Renal cortical epithelial cell (primary cell): Measurements from ENCODE around the gene MKNK2. TPM values are rescaled to one million over a fixed set of nuclear protein-coding genes. Genes with fewer than 3 reads are reported as not detected.
"Not testable (repeated sequence)": the region's sequence is repeated elsewhere in the genome, so short reads cannot be mapped to it uniquely, and the experiment has no call there.

Experiments
- DNase-seq: peaks from one replicate; pipeline ENCODE4 v3.0.0-alpha.2; 2011; ENCODE audit warnings: low read depth
- total RNA-seq: library from RNA; depleted of rRNA; stranded (reverse); fragments of >200 nt; gene quantifications from 2 replicates; pipeline ENCODE4 v1.2.3, GENCODE V29; 2014

MKNK2 gene
- total RNA-seq, 1 donor from 2014 or later, result 193 TPM

DNA sequence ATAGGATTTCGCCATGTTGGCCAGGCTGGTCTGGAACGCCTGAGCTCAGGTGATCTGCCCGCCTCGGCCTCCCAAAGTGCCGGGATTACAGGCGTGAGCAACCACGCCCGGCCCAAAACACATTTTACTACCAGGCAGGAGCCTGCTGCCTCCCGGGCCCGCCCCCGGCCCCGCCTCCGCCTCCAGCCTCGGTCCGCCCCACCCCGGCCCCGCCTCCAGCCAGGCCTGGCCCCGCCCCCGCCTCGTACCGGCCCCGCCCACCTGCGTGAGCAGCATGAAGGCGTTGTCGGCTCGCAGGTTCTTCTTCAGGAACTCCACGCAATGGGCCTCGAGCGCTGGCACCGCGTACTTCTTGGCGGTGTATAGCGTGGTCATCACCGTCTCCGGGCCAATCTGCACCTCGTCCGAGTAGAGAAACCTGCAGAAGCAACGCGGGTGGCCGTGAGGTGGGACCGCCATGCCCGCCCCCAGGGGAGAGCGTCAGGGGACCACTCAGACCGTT lies 58.2 kb downstream of the MKNK2 start:
- no peak for DNase-seq

DNA sequence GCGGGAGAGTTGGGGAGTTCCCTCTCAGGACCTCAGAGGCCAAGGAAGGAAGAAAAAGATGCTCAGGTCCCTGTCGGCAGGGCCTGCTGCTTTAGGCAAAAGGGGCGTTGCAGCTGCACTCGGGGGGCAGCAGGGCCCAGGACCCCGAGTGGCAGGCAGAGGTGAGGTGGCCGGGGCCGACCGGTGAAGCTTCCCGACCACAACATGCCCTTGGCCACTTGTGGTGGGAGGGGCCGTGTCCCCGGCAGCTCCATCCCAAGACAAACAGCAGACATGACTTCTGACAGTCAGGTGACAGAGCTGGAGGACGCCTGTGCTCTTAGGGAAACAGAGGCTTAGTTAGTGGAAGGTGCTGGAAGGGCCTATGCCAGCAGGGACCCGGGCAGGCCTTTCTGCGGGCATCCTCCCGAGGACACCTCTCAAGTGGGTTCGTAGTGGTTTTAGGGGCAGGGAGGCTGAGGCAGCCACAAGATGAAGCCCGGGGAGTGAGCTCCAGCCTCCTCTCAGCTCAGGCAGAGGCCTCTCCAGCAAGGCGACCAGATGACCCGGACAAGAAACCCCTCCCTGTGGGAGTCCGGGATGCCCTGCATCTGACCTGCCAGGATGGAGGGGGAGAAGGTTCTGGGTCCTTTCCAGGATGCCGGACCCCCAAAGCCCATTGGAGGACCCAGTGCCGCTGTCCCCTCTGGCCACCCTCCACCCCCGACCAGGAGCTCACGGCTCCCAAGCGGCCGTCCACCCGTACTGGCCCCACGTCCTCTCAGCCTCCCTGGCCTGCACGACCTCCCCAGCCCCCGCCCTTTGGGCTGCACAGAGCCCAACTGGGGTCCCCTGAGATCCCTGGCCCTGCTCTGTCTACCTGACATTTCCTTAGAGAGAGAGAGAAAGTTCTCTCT lies 59.8 kb downstream of the MKNK2 start:
- no peak for DNase-seq

DNA sequence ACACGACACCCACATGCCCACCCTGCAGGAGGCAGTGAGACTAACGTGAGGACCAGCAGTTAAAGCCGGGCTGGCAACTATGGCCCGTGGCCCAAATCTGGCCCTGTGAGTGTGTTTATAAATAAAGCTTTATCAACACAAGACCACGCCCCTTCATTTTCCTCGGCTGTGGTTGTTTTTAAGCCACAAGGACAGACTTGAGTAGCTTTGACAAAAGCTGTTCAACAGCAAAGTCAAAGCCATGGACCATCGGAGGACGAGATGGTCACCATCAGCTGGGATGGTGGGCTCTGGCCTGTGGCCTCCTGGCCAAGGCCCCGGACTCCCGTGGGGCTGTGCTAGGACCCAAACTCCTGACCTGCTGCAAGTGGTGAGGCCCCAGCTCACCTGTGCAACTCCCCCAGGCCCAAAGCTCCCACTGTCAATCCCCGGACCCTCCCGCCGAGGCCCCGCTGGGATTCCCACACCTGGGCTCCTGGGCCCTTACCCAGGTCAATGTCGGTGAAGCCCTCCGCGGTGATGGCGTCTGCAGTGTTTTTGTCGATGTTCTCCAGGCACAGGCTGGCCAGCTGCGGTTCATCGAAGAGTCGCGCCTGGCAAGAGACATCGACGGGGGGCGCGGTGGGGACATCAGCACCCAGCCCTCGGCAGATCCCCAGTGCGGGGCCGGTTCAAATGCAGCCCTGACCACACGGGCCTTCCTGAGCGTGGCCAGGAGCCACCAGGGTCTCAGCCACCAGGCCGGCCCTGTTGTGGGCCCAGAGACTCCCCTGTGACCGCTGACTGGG lies 60.6 kb downstream of the MKNK2 start:
- DNase-seq, result no peak

DNA sequence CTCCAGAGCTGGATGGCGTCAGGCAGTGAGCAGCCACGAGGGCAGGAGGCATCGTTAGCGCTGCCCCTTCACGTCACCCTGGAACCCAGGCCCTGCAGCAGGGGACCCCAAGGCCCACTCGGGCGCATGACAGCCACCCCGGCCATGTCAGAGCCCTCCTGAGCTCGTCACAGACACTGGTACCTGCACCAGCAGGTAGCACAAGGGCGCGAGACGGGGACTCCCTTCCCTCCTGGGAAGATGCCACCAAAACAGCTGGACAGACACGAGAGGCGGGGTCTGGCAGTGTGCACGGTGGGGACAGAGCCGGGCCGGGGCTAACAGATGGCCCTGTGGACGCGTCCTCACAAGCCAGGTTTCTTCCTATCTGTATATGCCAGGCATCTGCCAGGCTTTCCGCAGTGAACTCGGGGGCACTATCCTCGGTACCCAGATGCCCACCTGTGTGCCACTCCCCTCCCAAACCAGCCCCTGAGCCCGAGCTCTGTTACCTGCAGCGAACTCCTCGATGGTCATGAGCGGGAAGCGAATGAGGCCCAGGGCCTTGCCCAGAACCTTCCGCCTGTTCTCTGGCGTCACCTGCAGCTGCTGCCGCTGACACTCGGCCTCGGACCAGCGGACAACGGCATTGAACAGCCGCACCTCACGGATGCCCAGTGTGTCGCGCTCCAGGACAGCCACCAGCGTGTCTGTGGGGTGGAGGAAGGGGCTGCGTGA lies 61.4 kb downstream of the MKNK2 start:
- no peak for DNase-seq

DNA sequence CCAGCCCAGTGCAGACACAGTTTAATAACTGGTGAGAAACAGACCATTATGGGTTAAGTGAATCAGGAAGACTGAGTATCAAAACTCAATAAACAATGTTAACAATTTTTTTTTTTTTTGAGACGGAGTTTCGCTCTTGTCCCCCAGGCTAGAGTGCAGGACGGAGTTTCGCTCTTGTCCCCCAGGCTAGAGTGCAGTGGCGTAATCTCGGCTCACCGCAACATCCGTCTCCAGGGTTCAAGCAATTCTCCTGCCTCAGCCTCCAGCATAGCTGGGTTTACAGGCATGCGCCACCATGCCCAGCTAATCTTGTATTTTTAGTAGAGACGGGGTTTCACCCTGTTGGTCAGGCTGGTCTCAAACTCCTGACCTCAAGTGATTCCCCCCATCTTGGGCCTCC lies 62.6 kb downstream of the MKNK2 start:
- DNase-seq, result not testable (repeated sequence)

Other genes starting within 250 kb of the MKNK2 start
- gene ATP8B3, start 239.0 kb downstream of the MKNK2 start, total RNA-seq, result 2.4 and 4.2 TPM in 2 replicates
- gene REXO1, start 202.8 kb downstream of the MKNK2 start, total RNA-seq, result 3.6 and 14.0 TPM in 2 replicates
- 7.2 and 8.3 TPM in 2 replicates for gene KLF16, start 187.7 kb downstream of the MKNK2 start, total RNA-seq
- 34.2 and 46.7 TPM in 2 replicates for gene ABHD17A, start 165.7 kb downstream of the MKNK2 start, total RNA-seq
- 2.6 and 6.5 TPM in 2 replicates for gene ADAT3, start 145.8 kb downstream of the MKNK2 start, total RNA-seq
- gene SCAMP4, start 145.8 kb downstream of the MKNK2 start, total RNA-seq, result 45.5 and 135 TPM in 2 replicates
- 65.1 and 78.4 TPM in 2 replicates for gene CSNK1G2, start 110.1 kb downstream of the MKNK2 start, total RNA-seq
- gene BTBD2, start 35.5 kb downstream of the MKNK2 start, total RNA-seq, result 31.4 and 144 TPM in 2 replicates
- gene MOB3A, start 45.1 kb upstream of the MKNK2 start, total RNA-seq, result 16.0 and 46.7 TPM in 2 replicates
- gene IZUMO4, start 45.7 kb upstream of the MKNK2 start, total RNA-seq, result 0.89 and 3.5 TPM in 2 replicates
- gene AP3D1, start 100.3 kb upstream of the MKNK2 start, total RNA-seq, result 111 and 175 TPM in 2 replicates
- gene DOT1L, start 112.7 kb upstream of the MKNK2 start, total RNA-seq, result 1.9 and 8.4 TPM in 2 replicates
- 68.1 and 121 TPM in 2 replicates for gene PLEKHJ1, start 185.1 kb upstream of the MKNK2 start, total RNA-seq
- 21.0 and 39.2 TPM in 2 replicates for gene SF3A2, start 185.6 kb upstream of the MKNK2 start, total RNA-seq
- 1.0 TPM in 1 of 2 replicates, not detected in the other for gene AMH, start 198.1 kb upstream of the MKNK2 start, total RNA-seq
- gene JSRP1, start 205.2 kb upstream of the MKNK2 start, total RNA-seq, result 3.3 TPM in 1 of 2 replicates, not detected in the other
- 0.05 TPM in 1 of 2 replicates, not detected in the other for gene PEAK3, start 230.9 kb upstream of the MKNK2 start, total RNA-seq